Ovary (tissue), 9 donors: ENCODE data around the gene HECTD3. TPM values are rescaled to one million over a fixed set of nuclear protein-coding genes. Genes with fewer than 3 reads are reported as not detected.

Experiments
- DNase-seq, 5 donors: peaks; one replicate each; pipeline ENCODE4 v3.0.0-alpha.2; 2019 to 2020
- H3K27ac ChIP-seq, 2 donors: fragments of 200-600 bp; one replicate each; pipeline versions ENCODE4 v1.5.1 to v1.8.0; 2019 to 2022
- H3K27me3 ChIP-seq: fragments of 200-600 bp; one replicate; pipeline ENCODE4 v1.8.0; 2022
- H3K36me3 ChIP-seq: fragments of 200-600 bp; sonication (generic); one replicate; pipeline ENCODE4 v1.5.1; 2019
- H3K4me1 ChIP-seq: one replicate; pipeline ENCODE4 v1.8.1; 2013; ENCODE audit warnings: mild to moderate bottlenecking, moderate library complexity; ENCODE audit not compliant: insufficient read depth
- H3K4me3 ChIP-seq: fragments of 200-600 bp; sonication (generic); one replicate; pipeline ENCODE4 v1.5.1; 2017
- H3K9me3 ChIP-seq, 2 donors: fragments of 200-600 bp in 1 of 2; sonication (generic) in 1 of 2; one replicate each; pipeline versions ENCODE4 v1.5.1 to v1.8.1; 2013 to 2019; ENCODE audit warnings: mild to moderate bottlenecking in 1 of 2, moderate library complexity in 1 of 2
- EP300 ChIP-seq: sonication (generic); formaldehyde crosslinking; IDR thresholded peaks from one replicate; pipeline ENCODE4 v1.6.1; 2017; ENCODE audit warnings: antibody characterized with exemption
- POLR2A ChIP-seq: fragments of 450-650 bp; IDR thresholded peaks from one replicate; pipeline ENCODE4 v1.6.1; 2017; ENCODE audit warnings: antibody characterized with exemption, mild to moderate bottlenecking, moderate library complexity
- whole genome bisulfite sequencing, 3 donors: extraction: QIAGEN DNeasy Blood & Tissue Kit in 1 of 3; methylation state at CpG; one replicate each; pipeline versions ENCODE4 v1.1.5 to v1.1.7; 2013 to 2017; 5-methylcytosine and 5-hydroxymethylcytosine counted together
- intact Hi-C, 4 donors: fragments of 100-400 bp; cut with DNase I; formaldehyde crosslinking; loops; one replicate each; pipeline versions ENCODE4 v1.11.0 to v1.15.1; 2022 to 2023
- polyA plus RNA-seq, 2 donors: library from polyadenylated mRNA; stranded (reverse); fragments of 200-250 nt in 1 of 2; fragments of 350-450 nt in 1 of 2; fragmentation: Illumina TruSeq in 1 of 2; extraction: RNeasy Lipid Tissue Mini Kit (QIAGEN cat#74804) in 1 of 2; gene quantifications; one replicate each; pipeline ENCODE4 v1.2.3, GENCODE V29; 2013 to 2014
- total RNA-seq, 7 donors: library from RNA; depleted of rRNA in 2 of 7; stranded (reverse); fragments of >200 nt in 2 of 7; fragmentation: NEBNext Ultra II Directional in 3 of 7; extraction: Animal tissue kit (Norgen Biotek cat#: 25700) in 3 of 7; gene quantifications; one replicate each; pipeline versions ENCODE4 v1.1.0 to v1.2.4, GENCODE V29; 2016 to 2023
- TF ChIP-seq, protein P1 (sequence below), 3 donors: fragments of 450-650 bp in 2 of 3; fragments of 200-600 bp in 1 of 3; IDR thresholded peaks; one replicate each; pipeline versions ENCODE4 v1.5.1 to v1.8.0; 2016 to 2022; ENCODE audit warnings: antibody characterized with exemption in 3 of 3, mild to moderate bottlenecking in 1 of 3
- donor health status: DM: no; HTN: no; CAD: no; lungs with moderate emphysema.
- donor health status: DM: no; HTN: no; CAD: no.
- donor health status: Bipolar disorder and iron deficiency.
- donor health status: DM: yes; HTN: yes; CAD: no.
- donor health status: DM: no; HTN: no; CAD: no.
- donor health status: DM: yes; HTN: yes; CAD: no.

HECTD3 gene
- total and polyA plus RNA-seq, 9 donors = 20.9 to 46.0 (median 36.1) TPM

DNA sequence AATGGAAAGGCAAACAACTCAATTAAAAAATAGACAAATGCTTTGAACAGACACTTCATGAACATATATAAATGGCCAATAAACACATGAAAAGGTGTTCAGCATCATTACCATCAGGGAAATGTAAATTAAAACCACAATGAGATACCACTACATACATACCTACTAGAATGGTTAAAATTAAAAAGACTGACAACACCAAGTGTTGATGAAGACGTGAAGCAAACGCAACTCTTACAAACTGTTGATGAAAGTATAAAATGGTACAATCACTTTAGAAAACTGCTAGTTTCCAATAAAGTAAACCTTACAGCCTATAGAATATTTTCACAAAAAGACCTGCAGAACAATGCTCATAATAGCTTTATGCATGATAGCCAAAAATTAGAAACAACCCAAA lies 34.9 kb downstream of the HECTD3 start:
- TF ChIP-seq POLR2A = no peak
- TF ChIP-seq EP300 = no peak
- TF ChIP-seq, protein P1, sequence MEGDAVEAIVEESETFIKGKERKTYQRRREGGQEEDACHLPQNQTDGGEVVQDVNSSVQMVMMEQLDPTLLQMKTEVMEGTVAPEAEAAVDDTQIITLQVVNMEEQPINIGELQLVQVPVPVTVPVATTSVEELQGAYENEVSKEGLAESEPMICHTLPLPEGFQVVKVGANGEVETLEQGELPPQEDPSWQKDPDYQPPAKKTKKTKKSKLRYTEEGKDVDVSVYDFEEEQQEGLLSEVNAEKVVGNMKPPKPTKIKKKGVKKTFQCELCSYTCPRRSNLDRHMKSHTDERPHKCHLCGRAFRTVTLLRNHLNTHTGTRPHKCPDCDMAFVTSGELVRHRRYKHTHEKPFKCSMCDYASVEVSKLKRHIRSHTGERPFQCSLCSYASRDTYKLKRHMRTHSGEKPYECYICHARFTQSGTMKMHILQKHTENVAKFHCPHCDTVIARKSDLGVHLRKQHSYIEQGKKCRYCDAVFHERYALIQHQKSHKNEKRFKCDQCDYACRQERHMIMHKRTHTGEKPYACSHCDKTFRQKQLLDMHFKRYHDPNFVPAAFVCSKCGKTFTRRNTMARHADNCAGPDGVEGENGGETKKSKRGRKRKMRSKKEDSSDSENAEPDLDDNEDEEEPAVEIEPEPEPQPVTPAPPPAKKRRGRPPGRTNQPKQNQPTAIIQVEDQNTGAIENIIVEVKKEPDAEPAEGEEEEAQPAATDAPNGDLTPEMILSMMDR (IDR thresholded peaks at IDR 0.05) = no peak
- intact Hi-C loops = no loop called here
- no peaks in the 10 kb centered on the region for H3K27me3 ChIP-seq
- DNase-seq = no peak
- H3K9me3 ChIP-seq = no peaks in the 10 kb centered on the region
- 94 to 95% (median 94%) methylated on average over 2 of the region's 2 CpGs for WGBS, 3 donors
- H3K36me3 ChIP-seq = no peaks in the 10 kb centered on the region
- H3K27ac ChIP-seq = no peak overlapping the region
- no peaks in the 10 kb centered on the region for H3K4me1 ChIP-seq
- no peak overlapping the region for H3K4me3 ChIP-seq

DNA sequence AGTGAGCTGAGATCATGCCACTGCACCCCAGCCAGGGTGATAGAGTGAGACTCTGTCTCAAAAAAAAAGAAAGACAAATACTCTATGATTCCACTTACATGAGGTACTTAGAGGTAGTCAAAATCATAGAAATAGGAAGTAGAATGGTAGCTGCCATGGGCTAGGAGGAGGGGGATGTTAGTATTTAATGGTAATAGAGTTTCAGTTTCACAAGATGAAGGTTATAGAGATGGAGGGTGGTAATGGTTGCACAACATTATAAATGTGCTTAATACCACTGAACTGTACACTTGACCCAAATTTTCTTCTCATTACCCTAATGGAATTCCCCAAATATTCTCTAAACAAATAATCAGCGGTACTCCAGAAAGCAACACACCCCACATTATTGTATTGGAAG lies 37.5 kb downstream of the HECTD3 start:
- Histone ChIP-seq H3K27me3 (no peaks in the 10 kb centered on the region), H3K36me3 (no peaks in the 10 kb centered on the region), H3K4me3 (no peak overlapping the region), H3K4me1 (no peaks in the 10 kb centered on the region), H3K27ac (no peak overlapping the region), H3K9me3 (no peaks in the 10 kb centered on the region)
- WGBS, 3 donors = 96 to 97% (median 96%) methylated on average over 1 of the region's 1 CpG
- intact Hi-C loops = no loop called here
- DNase-seq = no peak
- TF ChIP-seq, protein P1 (IDR thresholded peaks at IDR 0.05) = no peak
- TF ChIP-seq EP300 = no peak
- no peak for TF ChIP-seq POLR2A

DNA sequence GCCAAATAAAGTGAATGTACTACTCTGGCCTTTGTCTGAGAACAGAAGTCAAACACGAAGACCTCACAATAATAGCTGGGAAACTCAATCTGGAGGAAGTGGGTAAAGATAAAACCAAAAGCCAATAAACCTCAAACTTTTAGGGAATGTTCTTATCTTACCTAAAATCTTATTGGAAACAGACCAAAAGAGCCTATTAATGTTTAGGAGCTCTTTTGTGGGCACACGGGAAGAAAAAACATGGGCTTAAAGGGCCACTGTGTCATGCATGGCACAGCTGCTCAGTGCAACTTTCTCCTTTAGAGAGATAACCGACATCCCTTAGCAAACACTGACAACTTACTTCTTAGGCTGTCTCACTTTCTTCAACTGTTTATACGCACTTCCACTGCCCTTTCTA lies 40.8 kb downstream of the HECTD3 start:
- Histone ChIP-seq H3K27ac (no peak overlapping the region), H3K4me1 (no peaks in the 10 kb centered on the region), H3K27me3 (no peaks in the 10 kb centered on the region), H3K36me3 (no peaks in the 10 kb centered on the region), H3K9me3 (no peaks in the 10 kb centered on the region), H3K4me3 (no peak overlapping the region)
- TF ChIP-seq, protein P1 (IDR thresholded peaks at IDR 0.05) = no peak
- TF ChIP-seq EP300 (no peak), POLR2A (no peak)
- no peak for DNase-seq
- WGBS, 3 donors = 13 to 28% (median 21%) methylated on average over 4 of the region's 4 CpGs
- intact Hi-C loops = no loop called here

DNA sequence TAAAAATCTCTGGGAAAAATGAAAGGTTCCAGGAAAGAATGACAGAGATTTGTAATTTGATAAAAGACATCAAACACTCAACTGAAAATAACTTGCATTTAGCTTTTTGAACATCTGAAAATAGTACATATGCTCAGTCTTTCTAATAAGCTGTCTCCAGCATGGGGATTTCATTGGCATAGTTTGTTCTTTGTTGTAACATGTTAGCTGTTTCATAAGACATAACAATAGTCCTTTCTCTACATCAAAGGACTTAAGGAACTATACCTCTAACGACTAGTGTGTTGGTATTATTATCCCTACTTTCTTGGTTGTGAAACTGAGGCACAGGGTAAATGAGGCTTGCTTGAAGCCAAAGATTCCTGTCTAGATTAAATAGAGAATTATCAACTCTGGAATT lies 46.7 kb downstream of the HECTD3 start:
- TF ChIP-seq EP300 = no peak
- TF ChIP-seq, protein P1 (IDR thresholded peaks at IDR 0.05) = no peak
- no peak for TF ChIP-seq POLR2A
- Histone ChIP-seq H3K4me3 (no peak overlapping the region), H3K27me3 (no peaks in the 10 kb centered on the region), H3K27ac (no peak overlapping the region), H3K4me1 (no peaks in the 10 kb centered on the region), H3K36me3 (no peaks in the 10 kb centered on the region), H3K9me3 (no peaks in the 10 kb centered on the region)
- DNase-seq = no peak
- WGBS, 3 donors = 59 to 61% (median 61%) methylated on average over 1 of the region's 1 CpG
- intact Hi-C loops = loop anchor here in 1 of 4 donors (10.0 kb wide), 1 partner anchor 120 kb away; no protein-coding TSS in a partner anchor
